GM12878 (cell line): Measurements from ENCODE around the gene SMC1B. TPM values are rescaled to one million over a fixed set of nuclear protein-coding genes. Genes with fewer than 3 reads are reported as not detected.

Experiments
- ATAC-seq: fragments of 200-7000 bp; cut with Tn5 transposase; 3 replicates; pipeline ENCODE4 v1.9.1; 2020; ENCODE audit warnings: mild to moderate bottlenecking, moderate library complexity
- BruUV-seq: library from RNA; stranded (reverse); fragments of 400-500 nt; replicated peaks from 2 replicates; lab custom pipeline; 2021; lab: Mats Ljungman, UMichigan
- CTCF ChIA-PET: fragments of 300-600 bp; sonication (Branson Sonifier 250); formaldehyde crosslinking; extraction: SDS; loops from one replicate; lab custom pipeline; 2021; ENCODE audit warnings: inconsistent platforms; lab: Yijun Ruan, JAX
- POLR2A ChIA-PET: fragments of 350-600 bp; formaldehyde crosslinking; extraction: SDS; loops from one replicate; lab custom pipeline; 2021; ENCODE audit warnings: inconsistent platforms; lab: Charles Lee
- RAD21 ChIA-PET: fragments of 300-600 bp; sonication (Branson Sonifier 250); formaldehyde crosslinking; loops from one replicate; lab custom pipeline; 2023; ENCODE audit warnings: antibody characterized with exemption; ENCODE audit not compliant: unreplicated experiment; lab: Charles Lee
- SMC1A ChIA-PET: fragments of 300-600 bp; sonication (Branson Sonifier 250); formaldehyde crosslinking; loops from one replicate; lab custom pipeline; 2023; ENCODE audit not compliant: unreplicated experiment, uncharacterized antibody; lab: Charles Lee
- DNase-seq: peaks from one replicate; pipeline ENCODE4 v3.0.0-alpha.2; 2011; ENCODE audit warnings: low read depth, low spot score
- FAIRE-seq: peaks from 3 replicates; lab custom pipeline; 2011; peaks lifted over from hg19 to GRCh38; lab: Jason Lieb, UNC
- H2AFZ ChIP-seq: 2 replicates; pipeline ENCODE4 v1.6.0; 2011; ENCODE audit warnings: low read depth, low read length, control low read depth; ENCODE audit not compliant: control insufficient read depth
- H3K27ac ChIP-seq: 2 replicates; pipeline ENCODE4 v1.5.1; 2011; ENCODE audit warnings: control low read depth; ENCODE audit not compliant: control insufficient read depth, insufficient read depth
- H3K27me3 ChIP-seq, 2 experiments: replicated peaks in 1 of 2; 2 replicates each; pipeline versions ENCODE4 v1.6.0 to v1.6.1; 2011; ENCODE audit warnings: low read length in 1 of 2; ENCODE audit not compliant: control insufficient read depth in 2 of 2, insufficient read depth in 2 of 2
- H3K36me3 ChIP-seq, 2 experiments: 2 replicates each; pipeline ENCODE4 v1.5.1; 2011; ENCODE audit warnings: low read length in 1 of 2; ENCODE audit not compliant: control insufficient read depth in 2 of 2, insufficient read depth in 2 of 2
- H3K4me1 ChIP-seq: 2 replicates; pipeline ENCODE4 v1.6.1; 2011; ENCODE audit warnings: mild to moderate bottlenecking, low read length, moderate library complexity, mixed read lengths; ENCODE audit not compliant: control insufficient read depth, insufficient read depth
- H3K4me2 ChIP-seq: 2 replicates; pipeline ENCODE4 v1.6.0; 2011; ENCODE audit warnings: control low read depth; ENCODE audit not compliant: control insufficient read depth, insufficient read depth
- H3K4me3 ChIP-seq: fragments of 200-600 bp; sonication (generic); 2 replicates; pipeline ENCODE4 v1.5.1; 2016
- H3K79me2 ChIP-seq: 2 replicates; pipeline ENCODE4 v1.6.0; 2011; ENCODE audit warnings: low read length; ENCODE audit not compliant: control insufficient read depth, insufficient read depth
- H3K9ac ChIP-seq: 2 replicates; pipeline ENCODE4 v1.8.0; 2011; ENCODE audit warnings: low read length, control low read depth, mixed read lengths; ENCODE audit not compliant: control insufficient read depth, insufficient read depth
- H3K9me3 ChIP-seq: replicated peaks from 3 replicates; pipeline ENCODE4 v1.5.1; 2011; ENCODE audit warnings: mild to moderate bottlenecking, low read length; ENCODE audit not compliant: control insufficient read depth, insufficient read depth
- H4K20me1 ChIP-seq: 2 replicates; pipeline ENCODE4 v1.6.0; 2011; ENCODE audit not compliant: control insufficient read depth, insufficient read depth
- CEBPZ ChIP-seq: fragments of 150-350 bp; IDR thresholded peaks from 2 replicates; pipeline ENCODE4 v1.6.1; 2016; ENCODE audit warnings: low read depth, low read length
- ETV6 ChIP-seq, 2 experiments: fragments of 450-650 bp in 1 of 2; IDR thresholded peaks in 1 of 2; conservative IDR thresholded peaks in 1 of 2; 2 replicates each; pipeline ENCODE4 v1.6.1; 2014; ENCODE audit warnings: antibody characterized with exemption in 1 of 2, borderline replicate concordance in 1 of 2, low read depth in 1 of 2, mild to moderate bottlenecking in 1 of 2, moderate library complexity in 1 of 2
- KLF5 ChIP-seq: fragments of 450-650 bp; IDR thresholded peaks from 2 replicates; pipeline ENCODE4 v1.6.1; 2014; ENCODE audit warnings: mild to moderate bottlenecking; ENCODE audit not compliant: partially characterized antibody
- RAD51 ChIP-seq: fragments of 450-650 bp; IDR thresholded peaks from 2 replicates; pipeline ENCODE4 v1.6.1; 2016; ENCODE audit warnings: moderate library complexity, mild to moderate bottlenecking, inconsistent platforms
- TCF12 ChIP-seq: IDR thresholded peaks from 2 replicates; pipeline ENCODE4 v1.6.1; 2011; ENCODE audit warnings: low read depth, mild to moderate bottlenecking, low read length
- WGBS: methylation state at CpG from one replicate; pipeline ENCODE4 v1.1.6; 2016; ENCODE audit warnings: low lambda C conversion rate; ENCODE audit not compliant: insufficient replicate concordance, insufficient coverage; ENCODE audit errors: missing lambda C conversion rate; 5-methylcytosine and 5-hydroxymethylcytosine counted together
- in situ Hi-C: fragments of 300-500 bp; cut with MboI; formaldehyde crosslinking; loops from 9 replicates; pipeline ENCODE4 v1.14.3; 2018; ENCODE audit warnings: mixed read lengths
- intact Hi-C: fragments of 100-400 bp; cut with micrococcal nuclease; formaldehyde crosslinking; loops from one replicate; pipeline ENCODE4 v1.14.2; 2022; ENCODE audit not compliant: unreplicated experiment
- polyA plus RNA-seq, 11 experiments: library from polyadenylated mRNA; depleted of rRNA in 4 of 11; unstranded in 6 of 11; stranded (reverse) in 5 of 11; fragments of >200 nt; fragmentation: Nextera tagmentation in 4 of 11; fragmentation: Illumina TruSeq in 1 of 11; extraction: Ambion mirVana in 4 of 11; extraction: Trizol in 1 of 11; gene quantifications; 1 replicate in 1 of 11; 2 replicates in 10 of 11; pipeline versions ENCODE4 v1.2.1 to v1.2.3, GENCODE V29; 2011 to 2016; ENCODE audit warnings: inconsistent platforms in 2 of 11, missing spikeins in 2 of 11, low read depth in 1 of 11
- total RNA-seq, 4 experiments: library from RNA; depleted of rRNA in 3 of 4; stranded (reverse); fragments of >200 nt in 3 of 4; fragmentation: Illumina TruSeq in 1 of 4; extraction: Trizol in 1 of 4; gene quantifications; 2 replicates each; pipeline versions ENCODE4 v1.2.1 to v1.2.3, GENCODE V29; 2013 to 2021

SMC1B gene
- total and polyA plus RNA-seq, 10 of the 15 experiments (the other 5 are each of a cell fraction or from before 2014, with no cell fraction given) = not detected

- ATAC-seq (no peak), FAIRE-seq (no peak), DNase-seq (no peak)
- H3K27ac ChIP-seq = no peak overlapping the region
- RAD21 ChIA-PET = no interaction called here
- H3K79me2 ChIP-seq = no peaks in the 10 kb centered on the region
- H3K36me3 ChIP-seq = no peaks in the 10 kb centered on the region
- CTCF ChIA-PET = no interaction called here
- intact Hi-C loops (no loop called here), in situ Hi-C loops (no loop called here)
- BruUV-seq = no TSS peak
- H4K20me1 ChIP-seq = no peaks in the 10 kb centered on the region
- no peaks in the 10 kb centered on the region for H3K9me3 ChIP-seq
- SMC1A ChIA-PET = no interaction called here
- no peak overlapping the region for H3K9ac ChIP-seq
- H3K27me3 ChIP-seq = peaks cover 1 to 4% of the 10 kb centered on the region in 2 experiments; a peak in 2 of 4 replicates
- no peak overlapping the region for H2AFZ ChIP-seq
- WGBS = 78% methylated on average over 12 of the region's 27 CpGs
- H3K4me2 ChIP-seq = no peak overlapping the region; the same call in 1 of the 2 replicates
- TF ChIP-seq ETV6 (conservative IDR thresholded peaks at IDR 0.05 in 1 of 2, IDR thresholded peaks at IDR 0.05 in 1 of 2; ENCODE audit: borderline replicate concordance in 1 of 2, low read depth in 1 of 2) (no peak), RAD51 (no peak), CEBPZ (no peak), TCF12 (no peak), KLF5 (no peak)
- H3K4me3 ChIP-seq = no peak overlapping the region
- POLR2A ChIA-PET = no interaction called here
- H3K4me1 ChIP-seq = no peaks in the 10 kb centered on the region
Observed at GRCh38 chr22:45413013-45413367, 409 bp downstream of the SMC1B start.
